Psoas muscle (tissue), 8 donors: Measurements from ENCODE around the gene CAMTA1. TPM values are rescaled to one million over a fixed set of nuclear protein-coding genes. Genes with fewer than 3 reads are reported as not detected.

Source experiments
- ATAC-seq, 4 donors: fragments of 200-7000 bp; cut with Tn5 transposase; one replicate each; pipeline ENCODE4 v1.9.1; 2020; ENCODE audit warnings: moderate library complexity in 3 of 4, mild to moderate bottlenecking in 2 of 4
- DNase-seq, 2 donors: peaks; one replicate each; pipeline ENCODE4 v3.0.0-alpha.2; 2020
- H3K27ac ChIP-seq: fragments of 200-600 bp; one replicate; pipeline ENCODE4 v1.8.0; 2022
- H3K27me3 ChIP-seq, 3 donors: fragments of 200-600 bp in 1 of 3; one replicate each; pipeline versions ENCODE4 v1.6.1 to v1.8.0; 2013 to 2022; ENCODE audit warnings: low read length in 2 of 3, mild to moderate bottlenecking in 2 of 3, moderate library complexity in 1 of 3; ENCODE audit not compliant: insufficient read depth in 3 of 3
- H3K36me3 ChIP-seq, 2 donors: fragments of 200-600 bp in 1 of 2; one replicate each; pipeline versions ENCODE4 v1.6.1 to v1.8.0; 2013 to 2022; ENCODE audit warnings: low read depth in 1 of 2, mild to moderate bottlenecking in 1 of 2, moderate library complexity in 1 of 2; ENCODE audit not compliant: insufficient read depth in 1 of 2
- H3K4me1 ChIP-seq: fragments of 200-600 bp; one replicate; pipeline ENCODE4 v1.8.0; 2022
- H3K4me3 ChIP-seq: fragments of 200-600 bp; one replicate; pipeline ENCODE4 v1.8.0; 2022; ENCODE audit warnings: mild to moderate bottlenecking
- H3K9me3 ChIP-seq: fragments of 200-600 bp; one replicate; pipeline ENCODE4 v1.8.0; 2022
- CTCF ChIP-seq: fragments of 200-600 bp; IDR thresholded peaks from one replicate; pipeline ENCODE4 v1.8.0; 2022; ENCODE audit warnings: antibody characterized with exemption
- WGBS, 3 donors: extraction: QIAGEN DNeasy Blood & Tissue Kit; methylation state at CpG; one replicate each; pipeline versions ENCODE4 v1.1.6 to v1.1.7; 2013; 5-methylcytosine and 5-hydroxymethylcytosine counted together
- intact Hi-C, 2 donors: fragments of 100-400 bp; cut with DNase I; formaldehyde crosslinking; loops; one replicate each; pipeline versions ENCODE4 v1.11.0 to v1.14.2; 2022
- polyA plus RNA-seq, 3 donors: library from polyadenylated mRNA; stranded (reverse); fragments of 200-250 nt; gene quantifications; one replicate each; pipeline ENCODE4 v1.2.3, GENCODE V29; 2013
- total RNA-seq, 4 donors: library from RNA; stranded (reverse); fragmentation: NEBNext Ultra II Directional in 2 of 4; extraction: Animal tissue kit (Norgen Biotek cat#: 25700) in 2 of 4; gene quantifications; one replicate each; pipeline versions ENCODE4 v1.2.1 to v1.2.4, GENCODE V29; 2021 to 2023
- donor health status: healthy with polysubstance abuse.
- donor health status: DM: no; HTN: no; CAD: no; lungs with moderate emphysema.
- donor health status: Bipolar disorder and iron deficiency.
- donor health status: healthy.
- donor health status: DM: yes; HTN: yes; CAD: no.
- donor health status: DM: no; HTN: no; CAD: no.
- donor health status: DM: no; HTN: no; CAD: no.
- donor health status: DM: yes; HTN: yes; CAD: no.

CAMTA1 gene
- total and polyA plus RNA-seq, 7 donors: 64.6 to 206 (median 76.5) TPM

DNA sequence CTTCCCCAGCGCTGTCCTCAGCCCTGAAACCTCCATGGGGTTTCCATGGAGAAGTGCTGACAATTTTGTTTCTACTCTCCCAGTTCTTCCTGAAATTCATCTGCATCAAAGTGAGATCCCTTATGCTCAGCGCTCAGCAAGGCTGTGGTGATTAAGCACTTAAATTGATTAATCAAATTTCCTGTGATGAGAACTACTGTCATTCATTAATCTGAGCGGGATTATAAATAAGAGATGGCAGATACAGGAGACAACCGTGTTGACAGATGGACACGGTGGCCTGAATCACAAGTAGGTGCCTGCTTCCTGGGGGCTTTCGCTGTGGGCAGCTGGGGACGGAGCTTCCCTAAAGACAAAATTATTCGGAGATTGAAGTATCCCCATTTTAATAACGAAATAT lies 656.8 kb downstream of the CAMTA1 start:
- 89 to 95% (median 94%) methylated on average over 9 of the region's 9 CpGs for WGBS, 3 donors
- TF ChIP-seq CTCF: no peak

DNA sequence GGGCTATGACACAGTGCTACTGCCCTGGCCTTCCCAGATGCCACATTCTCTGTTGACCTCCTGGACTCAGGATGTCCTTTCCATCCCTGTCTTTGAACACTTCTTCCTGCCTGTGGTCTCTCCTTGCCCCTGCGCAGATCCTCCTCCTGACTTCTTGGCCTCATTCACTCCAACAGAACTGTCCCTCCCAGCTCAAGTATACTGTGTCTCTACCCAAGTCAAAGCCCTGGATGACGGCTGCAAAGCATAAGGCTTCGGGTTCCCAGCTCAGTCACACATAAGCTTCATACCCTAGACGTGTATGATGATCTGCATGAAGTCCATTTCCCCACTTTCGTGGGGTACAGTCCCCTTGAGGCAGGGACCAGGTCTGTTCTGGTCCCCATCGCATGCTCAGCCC lies 657.7 kb downstream of the CAMTA1 start:
- intact Hi-C loops: no loop called here
- DNase-seq (no peak), ATAC-seq (no peak)
- no peak overlapping the region for H3K27ac ChIP-seq
- no peak overlapping the region for H3K4me3 ChIP-seq
- H3K9me3 ChIP-seq: no peaks in the 10 kb centered on the region
- H3K27me3 ChIP-seq: no peaks in the 10 kb centered on the region
- 86 to 91% (median 87%) methylated on average over 6 of the region's 6 CpGs for WGBS, 3 donors
- no peaks in the 10 kb centered on the region for H3K36me3 ChIP-seq
- no peak for TF ChIP-seq CTCF
- no peaks in the 10 kb centered on the region for H3K4me1 ChIP-seq

More for the DNA sequence above, 656.8 kb downstream of the CAMTA1 start:
- no peaks in the 10 kb centered on the region for H3K36me3 ChIP-seq
- no peak overlapping the region for H3K27ac ChIP-seq
- H3K27me3 ChIP-seq: no peaks in the 10 kb centered on the region
- DNase-seq (no peak), ATAC-seq (no peak)
- H3K4me3 ChIP-seq: no peak overlapping the region
- H3K9me3 ChIP-seq: no peaks in the 10 kb centered on the region
- intact Hi-C loops: no loop called here
- no peaks in the 10 kb centered on the region for H3K4me1 ChIP-seq

DNA sequence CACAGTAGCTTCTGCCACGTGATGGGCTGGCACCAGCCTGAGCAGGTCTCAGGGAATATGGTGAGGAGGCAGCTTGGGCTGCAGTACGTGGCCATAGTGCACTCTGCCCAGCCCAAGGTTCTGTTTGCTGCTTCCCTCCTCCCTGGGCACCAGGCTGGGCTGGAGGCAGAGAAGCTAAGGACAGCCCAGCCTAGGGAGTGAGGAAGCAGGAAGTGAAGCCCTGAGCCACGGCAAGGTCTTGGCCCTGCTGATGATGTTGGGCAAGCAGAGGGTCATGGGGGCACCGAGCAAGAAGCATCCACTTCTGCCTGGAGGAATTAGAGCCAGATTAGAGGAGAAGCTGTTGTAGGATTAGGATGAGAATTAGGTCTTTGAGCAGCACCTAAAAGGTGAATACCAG lies 659.1 kb downstream of the CAMTA1 start:
- Histone ChIP-seq H3K36me3 (no peaks in the 10 kb centered on the region), H3K27ac (no peak overlapping the region), H3K4me1 (no peaks in the 10 kb centered on the region), H3K9me3 (no peaks in the 10 kb centered on the region), H3K27me3 (no peaks in the 10 kb centered on the region), H3K4me3 (no peak overlapping the region)
- TF ChIP-seq CTCF: no peak
- DNase-seq (no peak), ATAC-seq (no peak)
- intact Hi-C loops: no loop called here
- 58 to 68% (median 65%) methylated on average over 4 of the region's 4 CpGs for WGBS, 3 donors

DNA sequence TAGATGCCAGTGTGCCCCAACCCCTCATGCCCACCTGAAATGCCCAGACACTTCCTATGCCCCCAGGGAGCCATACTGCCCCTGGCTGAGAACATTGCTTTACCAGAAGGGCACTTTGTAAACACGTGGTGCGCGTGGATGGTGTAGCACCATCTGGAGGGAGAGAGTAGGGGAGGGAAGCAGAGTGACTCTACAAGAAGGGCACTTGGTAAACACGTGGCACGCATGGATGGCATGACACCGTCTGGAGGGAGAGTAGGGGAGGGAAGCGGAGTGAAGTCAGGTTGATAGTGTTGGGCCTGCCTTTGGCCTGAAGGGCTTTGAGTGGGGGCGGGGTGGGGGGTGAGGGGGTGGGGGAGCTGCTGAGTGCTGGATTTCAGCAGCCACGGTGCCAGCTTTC lies 661.8 kb downstream of the CAMTA1 start:
- Histone ChIP-seq H3K9me3 (no peaks in the 10 kb centered on the region), H3K27me3 (no peaks in the 10 kb centered on the region), H3K36me3 (no peaks in the 10 kb centered on the region), H3K4me1 (no peaks in the 10 kb centered on the region), H3K4me3 (no peak overlapping the region), H3K27ac (no peak overlapping the region)
- intact Hi-C loops: no loop called here
- no peak for ATAC-seq
- TF ChIP-seq CTCF: no peak
- DNase-seq: no peak
- 70 to 75% (median 73%) methylated on average over 9 of the region's 9 CpGs for WGBS, 3 donors

DNA sequence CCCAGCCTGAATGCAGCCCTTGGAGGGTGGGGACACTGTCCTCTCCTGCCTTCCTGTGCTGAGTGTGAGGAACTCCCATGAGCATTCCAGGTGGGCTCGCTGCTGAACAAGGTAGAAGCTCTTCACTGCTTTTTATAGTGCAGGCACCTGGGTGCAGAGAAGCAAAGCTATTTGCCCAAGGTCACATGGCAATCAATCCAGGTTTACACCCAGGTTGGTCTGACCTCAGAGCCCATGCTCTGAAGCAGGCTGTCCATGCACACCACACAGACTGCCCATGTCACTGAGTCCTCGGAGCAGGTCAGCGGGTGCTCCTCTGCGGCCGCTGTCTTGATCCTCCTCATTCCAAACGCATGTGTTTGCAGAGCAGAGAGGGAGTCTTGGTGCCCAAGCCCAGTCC lies 662.5 kb downstream of the CAMTA1 start:
- H3K9me3 ChIP-seq: no peaks in the 10 kb centered on the region
- intact Hi-C loops: no loop called here
- TF ChIP-seq CTCF: no peak
- DNase-seq (no peak), ATAC-seq (no peak)
- 88 to 97% (median 91%) methylated on average over 6 of the region's 6 CpGs for WGBS, 3 donors
- no peaks in the 10 kb centered on the region for H3K27me3 ChIP-seq
- H3K4me1 ChIP-seq: no peaks in the 10 kb centered on the region
- H3K4me3 ChIP-seq: no peak overlapping the region
- H3K36me3 ChIP-seq: no peaks in the 10 kb centered on the region
- no peak overlapping the region for H3K27ac ChIP-seq
